ENCODE data around the gene RNF222. TPM values are rescaled to one million over a fixed set of nuclear protein-coding genes. Genes with fewer than 3 reads are reported as not detected.
A peak's percentile ranks its signal among the peaks of the same experiment; 100 is the strongest.

Gene RNF222
- total and polyA plus RNA-seq, 2 donors (not counting 1 experiment from before 2014, with no cell fraction given), result 3.0 TPM; not detected in 1

DNA sequence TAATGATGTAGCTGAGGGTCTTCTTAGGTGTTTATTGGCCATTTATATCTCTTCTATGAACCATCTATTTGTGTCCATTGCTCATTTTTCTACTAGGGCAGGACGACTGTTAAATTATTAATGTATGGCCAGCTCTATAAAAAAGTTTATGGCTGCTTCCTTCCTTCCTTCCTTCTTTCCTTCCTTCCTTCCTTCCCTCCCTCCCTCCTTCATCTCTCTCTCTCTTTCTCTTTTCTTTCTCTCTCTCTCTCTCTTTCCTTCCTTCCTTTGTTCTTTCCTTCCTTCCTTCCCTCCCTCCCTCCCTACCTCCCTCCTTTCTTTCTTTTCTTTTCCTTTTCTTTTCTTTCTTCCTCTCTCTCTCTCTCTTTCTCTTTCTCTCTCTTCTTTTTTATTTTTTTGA lies 20.8 kb upstream of the RNF222 start:
- POLR2A ChIA-PET, result no interaction called here
- no peak overlapping the region for H3K27ac Mint-ChIP-seq
- WGBS (ENCODE audit: insufficient coverage), result no CpG with 5 or more reads among the region's 1 CpG

DNA sequence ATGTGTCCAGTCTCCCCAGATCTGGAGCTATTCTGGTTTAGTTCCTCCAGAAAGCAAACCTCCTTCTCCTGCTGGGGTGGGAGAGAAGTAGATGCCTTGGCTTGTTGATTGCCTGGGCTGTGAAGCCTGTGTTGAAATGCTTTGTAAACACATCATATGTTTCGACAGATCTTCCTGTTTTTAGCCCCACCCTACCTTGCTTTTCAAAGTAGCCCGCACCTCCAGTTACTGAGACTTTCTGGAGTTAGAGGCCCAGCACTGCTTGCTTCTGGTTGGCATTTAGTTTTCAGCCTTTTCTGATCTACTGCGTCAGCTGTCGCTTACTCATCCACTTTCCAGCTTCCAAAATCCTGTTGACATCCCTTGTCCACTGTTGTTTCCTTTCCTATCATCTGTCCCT lies 20.2 kb upstream of the RNF222 start:
- H3K9me3 ChIP-seq (ENCODE audit: control extremely low read depth in 1 of 3, control insufficient read depth in 2 of 3, insufficient read depth in 1 of 3, low read length in 2 of 3), result peaks cover 0 to 4% (median 0%) of the 10 kb centered on the region in 3 donors
- WGBS (ENCODE audit: insufficient coverage), result 97% methylated on average over 3 of the region's 4 CpGs
- H3K27ac ChIP-seq (ENCODE audit: low read length in 2 of 2), result no peak overlapping the region
- no peaks in the 10 kb centered on the region for H3K36me3 ChIP-seq (replicated peaks in 1 of 2; ENCODE audit: control extremely low read depth in 1 of 2, control insufficient read depth in 1 of 2, extremely low read depth in 1 of 2, insufficient read depth in 2 of 2, low read length in 1 of 2)
- no peaks in the 10 kb centered on the region for H4K20me1 ChIP-seq (ENCODE audit: control insufficient read depth, insufficient read depth, low read length, poor library complexity, severe bottlenecking)
- TF ChIP-seq, protein P1, sequence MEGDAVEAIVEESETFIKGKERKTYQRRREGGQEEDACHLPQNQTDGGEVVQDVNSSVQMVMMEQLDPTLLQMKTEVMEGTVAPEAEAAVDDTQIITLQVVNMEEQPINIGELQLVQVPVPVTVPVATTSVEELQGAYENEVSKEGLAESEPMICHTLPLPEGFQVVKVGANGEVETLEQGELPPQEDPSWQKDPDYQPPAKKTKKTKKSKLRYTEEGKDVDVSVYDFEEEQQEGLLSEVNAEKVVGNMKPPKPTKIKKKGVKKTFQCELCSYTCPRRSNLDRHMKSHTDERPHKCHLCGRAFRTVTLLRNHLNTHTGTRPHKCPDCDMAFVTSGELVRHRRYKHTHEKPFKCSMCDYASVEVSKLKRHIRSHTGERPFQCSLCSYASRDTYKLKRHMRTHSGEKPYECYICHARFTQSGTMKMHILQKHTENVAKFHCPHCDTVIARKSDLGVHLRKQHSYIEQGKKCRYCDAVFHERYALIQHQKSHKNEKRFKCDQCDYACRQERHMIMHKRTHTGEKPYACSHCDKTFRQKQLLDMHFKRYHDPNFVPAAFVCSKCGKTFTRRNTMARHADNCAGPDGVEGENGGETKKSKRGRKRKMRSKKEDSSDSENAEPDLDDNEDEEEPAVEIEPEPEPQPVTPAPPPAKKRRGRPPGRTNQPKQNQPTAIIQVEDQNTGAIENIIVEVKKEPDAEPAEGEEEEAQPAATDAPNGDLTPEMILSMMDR (IDR thresholded peaks at IDR 0.05), result no peak
- no peak for TF ChIP-seq EZH2 (IDR thresholded peaks at IDR 0.05; ENCODE audit: borderline replicate concordance, insufficient read depth, low read depth, low read length, poor library complexity, severe bottlenecking)
- H3K4me1 ChIP-seq (ENCODE audit: control insufficient read depth in 2 of 2, insufficient read depth in 2 of 2, low read length in 2 of 2), result no peaks in the 10 kb centered on the region
- ATAC-seq (ENCODE audit: low read depth) (no peak), DNase-seq (no peak)
- peaks cover 51% of the 10 kb centered on the region for H3K27me3 Mint-ChIP-seq
- peak overlapping the region in 1 of 5 experiments; percentile 52 for H3K4me3 ChIP-seq (ENCODE audit: control extremely low read depth in 1 of 5, extremely low read depth in 1 of 5, insufficient read depth in 1 of 5, low read depth in 2 of 5, low read length in 4 of 5)
- H3K27ac Mint-ChIP-seq, result no peak overlapping the region
- no peaks in the 10 kb centered on the region for H3K9me3 Mint-ChIP-seq (ENCODE audit: insufficient read depth)
- H2AFZ ChIP-seq (ENCODE audit: insufficient read depth, low read depth, low read length, poor library complexity, severe bottlenecking), result no peak overlapping the region
- no peak overlapping the region for H3K4me2 ChIP-seq (replicated peaks; ENCODE audit: low read depth, low read length, poor library complexity, severe bottlenecking)
- POLR2A ChIA-PET, result no interaction called here
- H3K4me1 Mint-ChIP-seq, result no peaks in the 10 kb centered on the region
- intact Hi-C loops (cut with micrococcal nuclease), result no loop called here
- no peak overlapping the region for H3K4me3 Mint-ChIP-seq
- CTCF ChIA-PET, result interaction anchor here (1.0 kb wide), 1 partner anchor 38 kb away, joined by 3 read pairs; no protein-coding TSS in a partner anchor
- peaks cover 0 to 15% (median 10%) of the 10 kb centered on the region in 4 experiments for H3K27me3 ChIP-seq (replicated peaks in 1 of 4; ENCODE audit: control extremely low read depth in 1 of 4, control insufficient read depth in 3 of 4, insufficient read depth in 4 of 4, low read length in 3 of 4)
- H3K9ac ChIP-seq (ENCODE audit: low read length), result no peak overlapping the region
- no peaks in the 10 kb centered on the region for H3K79me2 ChIP-seq (ENCODE audit: control insufficient read depth, insufficient read depth, low read length)

More for the DNA sequence above, 20.8 kb upstream of the RNF222 start:
- Histone ChIP-seq H3K4me3 (ENCODE audit: control extremely low read depth in 1 of 5, extremely low read depth in 1 of 5, insufficient read depth in 1 of 5, low read depth in 2 of 5, low read length in 4 of 5) (peak overlapping the region in 1 of 5 experiments; percentile 21), H3K9ac (ENCODE audit: low read length) (no peak overlapping the region), H3K9me3 (ENCODE audit: control extremely low read depth in 1 of 3, control insufficient read depth in 2 of 3, insufficient read depth in 1 of 3, low read length in 2 of 3) (peaks cover 0 to 4% (median 0%) of the 10 kb centered on the region in 3 donors), H4K20me1 (ENCODE audit: control insufficient read depth, insufficient read depth, low read length, poor library complexity, severe bottlenecking) (no peaks in the 10 kb centered on the region), H3K4me1 (ENCODE audit: control insufficient read depth in 2 of 2, insufficient read depth in 2 of 2, low read length in 2 of 2) (no peaks in the 10 kb centered on the region), H3K27ac (ENCODE audit: low read length in 2 of 2) (no peak overlapping the region), H3K4me2 (replicated peaks; ENCODE audit: low read depth, low read length, poor library complexity, severe bottlenecking) (no peak overlapping the region), H2AFZ (ENCODE audit: insufficient read depth, low read depth, low read length, poor library complexity, severe bottlenecking) (no peak overlapping the region), H3K79me2 (ENCODE audit: control insufficient read depth, insufficient read depth, low read length) (no peaks in the 10 kb centered on the region), H3K27me3 (replicated peaks in 1 of 4; ENCODE audit: control extremely low read depth in 1 of 4, control insufficient read depth in 3 of 4, insufficient read depth in 4 of 4, low read length in 3 of 4) (peaks cover 0 to 17% (median 10%) of the 10 kb centered on the region in 4 experiments), H3K36me3 (replicated peaks in 1 of 2; ENCODE audit: control extremely low read depth in 1 of 2, control insufficient read depth in 1 of 2, extremely low read depth in 1 of 2, insufficient read depth in 2 of 2, low read length in 1 of 2) (no peaks in the 10 kb centered on the region)
- no peak overlapping the region for H3K4me3 Mint-ChIP-seq
- no peaks in the 10 kb centered on the region for H3K9me3 Mint-ChIP-seq (ENCODE audit: insufficient read depth)
- ATAC-seq (ENCODE audit: low read depth) (no peak), DNase-seq (no peak)
- intact Hi-C loops (cut with micrococcal nuclease), result no loop called here
- TF ChIP-seq EZH2 (IDR thresholded peaks at IDR 0.05; ENCODE audit: borderline replicate concordance, insufficient read depth, low read depth, low read length, poor library complexity, severe bottlenecking), result no peak
- TF ChIP-seq, protein P1 (IDR thresholded peaks at IDR 0.05), result no peak
- CTCF ChIA-PET, result no interaction called here
- H3K4me1 Mint-ChIP-seq, result no peaks in the 10 kb centered on the region
- H3K27me3 Mint-ChIP-seq, result peaks cover 55% of the 10 kb centered on the region

All from B cell (primary cell).